ENCODE data around the gene FLCN.

- TF ChIP-seq CTCF (IDR thresholded peaks at IDR 0.05; ENCODE audit: insufficient read depth, low read length, poor library complexity, severe bottlenecking) (no peak), EZH2phosphoT487 (conservative IDR thresholded peaks at IDR 0.05; ENCODE audit: low read length) (no peak)
Measured at GRCh38 chr17:17227608-17228520, 9.1 kb downstream of the FLCN start.
